GM19438 (cell line): ENCODE data around the gene VSIR.

Source experiments
- ATAC-seq: cut with Tn5 transposase; IDR thresholded peaks from one replicate; pipeline ENCODE4 v1.9.1; 2021; ENCODE audit warnings: low read depth; ENCODE audit not compliant: unreplicated experiment

The VSIR gene

DNA sequence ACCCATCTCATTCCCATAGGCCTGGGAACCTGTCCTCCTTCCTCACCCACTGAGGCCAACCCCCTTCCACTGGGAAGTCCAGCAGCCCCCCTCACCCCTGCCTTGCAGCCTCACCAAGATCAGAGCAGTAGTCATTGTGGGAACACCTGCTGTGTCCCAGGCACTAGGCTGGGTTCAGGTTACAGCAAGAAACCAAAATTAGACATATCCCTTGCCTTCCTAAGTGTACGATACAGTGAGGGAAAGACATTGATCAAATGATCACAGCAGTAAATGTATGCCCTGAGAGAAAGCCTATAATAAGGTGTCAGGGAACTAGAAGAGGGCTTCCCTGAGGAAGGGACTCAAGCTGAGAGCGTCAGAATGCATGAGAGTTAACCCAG lies 36.8 kb downstream of the VSIR start:
- ATAC-seq = no peak

- ATAC-seq = no peak
Observed at GRCh38 chr10:71735709-71736569, 37.4 kb downstream of the VSIR start.

- ATAC-seq = no peak
Observed at GRCh38 chr10:71734797-71735196, 38.5 kb downstream of the VSIR start.

- no peak for ATAC-seq
Observed at GRCh38 chr10:71731791-71732190, 41.5 kb downstream of the VSIR start.

GRCh38 chr10:71729161-71729636 lies 44.1 kb downstream of the VSIR start:
- no peak for ATAC-seq

- peak; percentile 52 for ATAC-seq
Observed at GRCh38 chr10:71727738-71728737, 45.3 kb downstream of the VSIR start.

DNA sequence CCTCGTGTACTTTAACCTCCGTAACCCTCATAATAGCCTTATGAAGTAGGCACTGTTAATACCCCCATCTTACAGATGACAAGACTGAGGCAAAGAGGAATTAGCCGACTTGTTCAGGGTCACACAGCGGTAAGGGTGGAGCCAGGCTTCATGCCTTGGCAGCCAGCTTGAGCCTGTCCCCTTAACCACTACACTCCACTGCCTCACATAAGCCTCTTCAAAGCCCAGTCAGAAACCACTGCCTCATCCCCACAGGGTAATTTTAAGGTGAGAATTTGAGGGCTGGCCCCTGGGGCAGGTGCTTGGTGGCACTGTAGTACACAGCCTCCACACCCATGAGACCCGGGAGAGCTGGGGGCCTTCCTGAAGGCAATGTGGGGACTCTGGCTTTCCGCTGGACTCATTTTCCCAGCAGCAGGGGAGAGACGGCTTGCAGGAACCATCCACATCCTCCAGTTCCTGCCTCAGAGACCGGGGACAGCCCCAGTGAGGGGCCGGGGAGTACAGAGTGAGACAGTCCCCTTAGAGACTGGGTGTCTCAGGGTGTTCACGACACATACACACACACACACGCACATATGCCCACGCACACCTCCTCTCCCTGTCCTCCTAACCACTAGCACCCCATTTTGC lies 46.1 kb downstream of the VSIR start:
- peak; percentile 42 for ATAC-seq

DNA sequence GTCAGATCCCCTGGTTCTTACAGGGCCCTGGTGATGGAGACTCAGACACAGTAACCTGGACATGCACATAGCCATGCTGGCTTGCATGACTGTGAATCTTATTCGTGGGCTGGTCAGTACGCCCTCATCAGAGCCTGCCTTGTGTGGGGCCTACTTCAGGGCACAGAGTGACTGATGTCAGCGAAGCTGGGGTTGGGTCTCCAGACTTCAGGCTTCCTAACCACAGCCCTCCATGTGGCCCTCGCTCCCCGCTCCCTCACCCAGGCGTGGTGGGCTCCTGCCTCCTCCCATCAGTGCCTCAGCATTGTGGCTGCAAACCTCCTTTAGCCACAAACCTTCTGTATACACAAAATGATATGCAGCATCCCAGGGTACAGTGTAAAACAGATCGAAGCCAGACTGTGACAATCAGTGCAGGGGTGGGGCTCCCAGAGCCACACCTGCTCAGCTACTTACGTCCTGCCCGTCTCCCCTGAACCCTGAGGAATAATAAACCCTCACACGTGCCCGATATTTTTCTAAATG lies 46.7 kb downstream of the VSIR start:
- no peak for ATAC-seq

GRCh38 chr10:71725998-71726579 lies 47.2 kb downstream of the VSIR start:
- ATAC-seq = no peak

GRCh38 chr10:71725249-71725648 lies 48.1 kb downstream of the VSIR start:
- no peak for ATAC-seq

DNA sequence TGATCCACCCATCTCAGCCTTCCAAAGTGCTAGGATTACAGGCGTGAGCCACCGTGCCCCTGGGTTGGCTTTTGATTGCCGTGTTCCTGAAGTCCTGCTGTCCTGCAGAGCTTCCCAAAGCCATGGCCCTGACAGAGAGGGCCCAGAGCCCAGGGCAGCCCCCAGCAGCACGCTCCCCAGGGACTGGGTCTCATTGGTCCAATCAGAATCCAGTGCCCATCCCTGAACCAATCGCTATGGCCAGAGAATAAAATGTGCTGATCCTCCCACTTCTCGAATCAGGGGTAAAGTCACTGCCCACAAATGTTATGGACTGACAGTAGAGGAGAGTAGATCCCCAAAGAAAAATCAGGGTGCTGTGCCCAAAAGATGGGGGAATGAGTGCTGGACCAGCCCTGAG lies 48.8 kb downstream of the VSIR start:
- ATAC-seq = no peak

DNA sequence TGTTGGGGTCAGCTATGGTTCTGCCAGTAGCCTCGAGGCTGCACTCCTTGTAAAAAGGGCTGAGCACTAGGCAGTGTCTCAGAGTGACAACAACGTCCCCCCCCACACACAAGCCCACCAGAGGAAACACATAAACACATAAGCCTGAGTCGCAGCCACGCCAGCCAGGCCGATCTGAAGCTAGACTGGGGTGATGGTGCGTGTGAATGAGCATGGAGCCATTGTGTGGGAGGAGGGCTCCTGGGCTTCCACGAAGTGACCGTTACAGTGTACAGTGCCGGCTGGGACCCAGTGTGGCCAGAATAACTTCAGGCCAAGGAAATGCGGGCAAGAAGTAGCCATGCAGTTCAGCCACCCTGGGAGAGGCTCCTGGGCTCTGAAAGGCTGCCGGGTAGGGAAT lies 50.0 kb downstream of the VSIR start:
- ATAC-seq = no peak

DNA sequence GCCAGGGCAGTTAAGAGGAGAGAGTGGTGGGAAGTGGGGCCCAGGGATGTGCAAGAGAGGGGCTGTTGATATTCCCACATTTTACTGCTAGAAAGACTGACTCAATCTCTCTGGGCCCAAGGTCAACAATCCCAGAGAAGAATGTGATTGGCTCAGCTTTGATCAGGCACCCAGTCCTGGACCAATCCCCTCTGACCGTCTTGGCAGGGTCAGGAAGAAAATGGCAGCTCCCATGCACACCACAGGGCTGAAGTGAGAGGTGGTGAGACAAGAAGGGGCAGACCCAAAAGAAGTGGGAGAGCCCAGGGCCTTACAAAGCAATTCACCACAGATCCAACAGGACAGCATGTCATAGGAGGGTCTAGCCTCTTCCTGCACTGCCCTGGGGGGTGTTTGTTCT lies 50.5 kb downstream of the VSIR start:
- ATAC-seq = no peak

DNA sequence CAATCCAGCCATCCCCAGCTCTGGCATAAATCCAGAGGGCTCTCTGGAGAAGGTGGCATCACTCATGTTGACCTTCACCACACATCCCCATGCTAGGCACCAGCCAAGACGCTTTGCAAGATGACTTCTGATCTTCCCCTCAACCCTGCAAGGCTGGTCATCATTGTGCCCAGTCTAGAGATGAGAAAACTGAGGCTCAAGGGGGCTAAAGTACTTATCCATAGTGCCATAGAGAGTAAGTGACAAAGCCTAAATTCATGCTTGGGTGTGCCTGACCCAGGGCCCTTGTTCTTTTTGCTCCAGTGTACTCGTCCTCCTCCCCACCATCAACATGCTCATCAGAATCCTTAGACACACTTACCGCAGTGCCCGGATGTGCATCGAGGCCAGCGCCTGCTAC lies 52.0 kb downstream of the VSIR start:
- no peak for ATAC-seq

DNA sequence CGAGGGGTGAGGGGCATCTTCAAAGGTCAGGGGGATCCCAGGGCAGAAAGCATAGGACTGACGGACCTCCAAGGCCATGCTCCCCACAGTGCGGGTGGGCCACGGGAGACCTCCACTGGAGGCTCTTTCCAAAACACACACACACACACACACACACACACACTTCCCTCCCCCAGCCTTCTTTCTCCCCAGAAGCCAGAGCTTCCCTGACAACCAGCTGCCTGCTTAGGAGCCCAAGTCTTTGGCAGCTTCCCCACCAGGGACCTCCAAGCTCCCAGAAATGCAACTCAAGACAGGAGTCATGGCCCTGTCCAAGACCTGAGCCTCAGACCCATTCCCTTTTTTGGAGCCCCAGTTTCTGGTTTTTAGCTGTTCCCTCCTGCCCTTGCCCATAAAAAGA lies 53.0 kb downstream of the VSIR start:
- no peak for ATAC-seq

- no peak for ATAC-seq
Observed at GRCh38 chr10:71719464-71720201, 53.7 kb downstream of the VSIR start, which contains the start of gene C10orf105. Gene C10orf105 (minus strand): TSS chr10:71719778. CDS start chr10:71716337, 3,441 bp downstream.

DNA sequence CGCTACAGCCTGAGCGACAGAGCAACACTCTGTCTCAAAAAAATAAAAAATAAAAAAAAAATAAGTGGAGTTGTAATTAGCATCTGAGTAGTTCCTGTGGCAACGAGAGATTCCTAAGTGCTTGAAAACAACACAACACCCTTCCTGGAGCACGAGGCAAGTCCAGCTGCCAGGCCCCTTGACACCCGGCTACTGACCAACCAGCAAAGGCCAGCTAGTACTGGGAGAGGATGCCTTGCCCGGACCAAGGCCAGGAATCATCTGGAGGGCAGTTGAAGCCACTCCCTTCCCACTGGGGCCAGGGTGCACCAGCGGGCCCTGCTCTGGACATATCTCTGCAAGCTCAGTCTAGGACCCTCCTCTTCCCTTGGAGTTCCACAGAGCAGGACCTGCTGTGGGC lies 54.3 kb downstream of the VSIR start:
- ATAC-seq = no peak

DNA sequence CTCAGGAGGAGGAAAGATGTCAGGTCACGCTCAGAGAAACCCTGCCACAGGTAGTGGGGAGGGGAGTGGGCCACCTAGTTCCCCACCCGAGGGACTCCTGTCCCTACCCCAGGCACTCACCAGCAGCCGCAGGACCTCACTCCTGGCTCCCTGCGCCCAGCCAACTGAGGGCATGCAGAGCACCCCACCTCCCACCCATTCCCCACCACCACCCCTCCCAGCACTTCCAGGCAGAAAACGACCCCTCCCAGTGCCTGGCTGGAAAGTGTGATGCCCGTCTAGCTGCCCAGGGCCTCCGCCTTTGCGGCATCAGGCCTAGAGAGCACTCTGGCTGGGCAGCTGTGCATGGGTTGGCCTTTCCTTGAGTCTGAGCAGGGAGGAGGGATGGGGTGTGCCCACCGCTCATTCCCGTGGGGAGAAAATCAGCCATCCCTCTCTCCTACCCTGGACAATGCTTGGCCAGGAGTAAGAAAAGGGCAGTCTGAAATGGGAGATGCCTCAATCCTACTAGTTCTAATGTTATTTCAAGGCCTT lies 55.1 kb downstream of the VSIR start:
- no peak for ATAC-seq

GRCh38 chr10:71717551-71717951 lies 55.8 kb downstream of the VSIR start:
- no peak for ATAC-seq
